Stimulated activated CD4-positive, alpha-beta T cell treated with anti-CD3 and anti-CD28 coated beads, Interleukin-2, amount 100 ng/mL, for 24 hours (primary cell): ENCODE data around the gene MORC1.

Source experiments
- DNase-seq, 2 donors: peaks; one replicate each; pipeline ENCODE4 v3.0.0-alpha.2; 2020

The MORC1 gene

GRCh38 chr3:109023656-109024254, 94.2 kb downstream of the MORC1 start:
- DNase-seq, result peak; percentile 44 to 48

- DNase-seq, result no peak
Observed at GRCh38 chr3:109023167-109023566, 94.8 kb downstream of the MORC1 start.

GRCh38 chr3:109021556-109021955, 96.4 kb downstream of the MORC1 start:
- DNase-seq, result no peak

GRCh38 chr3:109018828-109019227, 99.1 kb downstream of the MORC1 start:
- DNase-seq, result no peak

GRCh38 chr3:109005443-109005842, 112.5 kb downstream of the MORC1 start:
- no peak for DNase-seq

- no peak for DNase-seq
Observed at GRCh38 chr3:108998436-108998835, 119.5 kb downstream of the MORC1 start.

- DNase-seq, result no peak
Observed at GRCh38 chr3:108985844-108986243, 132.1 kb downstream of the MORC1 start.

DNA sequence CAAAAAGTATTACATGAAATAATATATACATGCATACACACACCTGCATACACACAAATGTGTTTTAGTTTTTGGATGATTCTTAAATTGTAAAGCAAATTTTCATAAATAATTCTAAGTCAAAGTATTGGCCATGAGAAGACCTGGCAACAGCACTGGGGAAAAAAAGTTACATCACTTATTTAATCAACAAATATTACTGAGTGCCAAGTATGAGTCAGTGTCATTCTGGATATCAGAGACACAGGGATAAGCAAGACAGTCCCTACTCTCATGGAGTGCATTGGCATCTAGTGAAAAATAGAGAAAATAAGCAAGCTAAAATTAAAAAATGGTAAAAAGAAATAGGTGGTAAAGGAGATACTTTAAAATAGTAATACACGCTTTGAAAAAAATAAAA, 134.9 kb downstream of the MORC1 start:
- no peak for DNase-seq

GRCh38 chr3:108976058-108976457, 141.9 kb downstream of the MORC1 start:
- DNase-seq, result no peak

GRCh38 chr3:108973019-108973418, 144.9 kb downstream of the MORC1 start:
- no peak for DNase-seq

- no peak for DNase-seq
Observed at GRCh38 chr3:108972482-108972881, 145.5 kb downstream of the MORC1 start.

DNA sequence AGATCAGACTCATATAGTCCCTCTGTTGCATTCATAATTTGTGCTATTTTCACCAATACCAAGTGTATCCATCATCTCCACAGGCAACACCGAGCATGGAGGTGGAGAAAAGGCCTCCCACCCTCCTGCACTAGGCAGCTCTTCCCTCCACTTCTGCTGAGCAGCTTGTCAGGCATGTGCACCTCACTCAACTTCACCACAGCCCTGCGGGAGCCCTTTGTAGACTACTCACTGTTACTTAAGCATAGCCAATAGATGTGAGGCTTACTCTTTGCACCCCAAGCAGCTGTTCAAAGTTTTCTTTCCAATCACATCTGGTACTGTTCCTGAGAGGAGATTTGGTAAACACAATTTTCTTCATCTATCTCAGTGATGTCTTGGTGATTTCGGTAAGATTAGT, 147.4 kb downstream of the MORC1 start:
- no peak for DNase-seq

GRCh38 chr3:108966773-108967172, 151.2 kb downstream of the MORC1 start:
- no peak for DNase-seq

DNA sequence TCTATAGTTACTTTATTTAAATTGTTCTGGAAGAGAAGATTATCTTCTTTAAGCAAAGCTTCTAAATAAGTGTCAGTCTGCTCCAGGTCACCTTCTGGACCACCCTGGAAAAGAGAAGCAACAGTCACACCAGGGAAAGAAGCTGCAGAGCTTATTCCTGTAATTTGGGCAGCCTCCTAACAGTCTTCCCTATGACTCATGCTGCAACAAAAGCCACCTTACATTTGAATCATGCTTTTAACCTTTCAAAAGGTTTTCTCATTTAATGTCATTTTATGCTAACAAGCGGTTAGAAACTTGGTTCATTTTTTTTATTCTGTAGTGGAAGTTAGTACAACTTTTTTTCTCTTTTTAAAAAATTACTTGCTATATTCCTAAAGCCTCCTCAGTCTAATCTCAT, 158.9 kb downstream of the MORC1 start:
- DNase-seq, result no peak

GRCh38 chr3:108953700-108954099, 164.2 kb downstream of the MORC1 start, which contains the start of gene GUCA1C:
Gene GUCA1C, minus strand, starts transcription at chr3:108953879. Its CDS starts 117 bp downstream, at chr3:108953762.
- DNase-seq, result no peak

DNA sequence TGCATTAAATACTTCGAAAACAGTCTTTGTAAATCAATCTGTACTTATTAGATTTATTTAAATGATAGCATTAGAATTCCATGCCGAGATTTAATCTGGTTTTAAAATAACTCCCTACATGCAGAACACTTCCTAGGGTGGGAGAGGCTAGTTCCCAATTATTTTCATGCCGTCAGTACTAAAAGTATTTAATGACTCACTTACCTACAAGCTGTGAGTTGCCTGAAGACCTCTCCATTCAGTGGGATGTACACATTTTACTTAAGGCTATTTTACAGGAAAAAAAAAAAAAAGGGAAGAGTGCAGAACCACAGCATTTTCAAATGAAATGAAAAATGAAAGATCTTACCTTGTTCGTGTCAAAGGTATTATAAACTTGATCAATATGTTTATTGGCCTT, 164.7 kb downstream of the MORC1 start:
- no peak for DNase-seq

DNA sequence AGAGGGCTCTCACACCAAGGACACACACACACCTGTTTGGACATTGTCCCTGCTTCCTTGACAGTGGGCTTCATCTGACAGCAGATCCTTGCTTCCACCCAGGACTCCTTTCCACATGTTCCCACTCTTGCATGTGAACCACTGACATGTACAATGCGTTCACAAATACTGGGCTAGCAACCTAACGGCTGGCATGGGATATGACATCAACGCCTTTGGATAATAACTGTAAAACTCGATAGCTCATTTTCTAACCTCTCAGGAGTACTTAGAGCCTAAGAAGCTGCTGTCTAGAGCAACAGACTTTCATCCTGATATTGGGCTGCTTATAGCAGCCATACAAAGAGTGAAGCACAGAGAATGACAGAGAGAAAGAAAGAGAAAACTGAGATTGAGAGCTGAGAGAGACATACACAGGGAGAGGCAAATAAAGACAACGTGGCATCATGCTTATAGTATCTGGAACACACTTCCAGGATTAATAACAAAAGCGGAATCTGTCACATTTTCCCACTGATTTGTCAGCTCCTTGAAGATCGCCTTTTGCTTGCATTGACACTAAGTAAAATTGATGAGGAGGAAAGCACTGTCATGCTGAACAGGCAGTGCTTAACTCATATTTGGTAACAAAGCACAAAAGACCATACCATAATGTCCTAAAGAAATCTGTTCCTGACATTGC, 166.0 kb downstream of the MORC1 start:
- no peak for DNase-seq

GRCh38 chr3:108947855-108948254, 170.1 kb downstream of the MORC1 start:
- DNase-seq, result no peak

- no peak for DNase-seq
Observed at GRCh38 chr3:108946292-108947285, 171.3 kb downstream of the MORC1 start.

DNA sequence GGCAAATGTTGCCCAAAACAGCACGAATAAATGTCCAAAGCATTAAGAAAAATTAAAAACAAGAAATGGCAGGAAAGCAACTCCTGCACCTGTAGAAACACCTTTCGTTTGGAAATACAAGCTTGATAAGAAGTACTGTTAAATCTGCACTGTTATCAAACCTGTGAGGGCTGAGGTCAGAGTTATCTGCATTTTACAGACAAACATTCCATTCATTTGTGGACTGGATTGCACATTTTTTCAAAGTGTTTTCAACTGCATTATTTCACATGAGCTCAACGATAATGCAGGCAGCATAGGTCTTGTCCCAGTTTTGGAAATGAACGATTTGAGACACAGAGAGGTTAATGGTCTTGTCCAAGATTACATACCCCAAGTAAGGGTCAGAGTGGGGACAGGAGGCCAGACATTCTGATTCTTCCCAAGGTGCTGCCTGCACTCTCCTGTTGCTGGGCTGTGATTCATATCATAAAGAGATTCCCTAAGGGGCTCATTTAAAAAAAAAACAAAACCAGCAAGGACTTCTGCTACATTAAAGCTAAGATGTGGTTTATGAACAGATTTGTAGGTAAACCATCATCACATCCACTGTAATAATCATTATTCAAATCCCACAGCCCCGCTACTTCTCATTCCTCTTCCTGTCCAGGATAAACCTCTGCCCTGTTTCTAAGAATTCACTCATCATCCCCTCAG, 177.2 kb downstream of the MORC1 start:
- DNase-seq, result no peak

DNA sequence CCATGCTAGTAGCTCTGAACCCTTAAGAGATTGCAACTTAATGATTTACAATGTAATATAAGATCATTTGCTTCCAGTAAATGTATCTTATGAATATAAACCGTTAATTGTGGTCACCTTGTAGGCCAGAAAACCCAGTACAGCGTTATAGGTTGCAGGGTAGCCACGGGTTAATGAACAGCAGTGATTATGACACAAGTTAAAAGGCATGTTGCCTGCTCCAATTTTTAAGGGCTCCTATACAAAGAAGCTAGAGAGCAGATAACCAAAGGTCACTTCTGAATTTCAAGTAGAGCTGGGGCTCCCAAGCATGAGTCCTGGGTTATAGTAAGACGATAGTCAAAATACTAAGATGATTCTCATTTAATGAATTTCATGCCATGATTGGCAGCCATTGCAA, 177.8 kb downstream of the MORC1 start:
- no peak for DNase-seq

- no peak for DNase-seq
Observed at GRCh38 chr3:108936924-108937689, 180.8 kb downstream of the MORC1 start.
